Activated CD4-positive, alpha-beta T cell treated with anti-CD3 and anti-CD28 coated beads, Interleukin-2, amount 50 U/mL, for 1 hour (primary cell): Measurements from ENCODE around the gene CFC1B.
"Not testable (repeated sequence)": the region's sequence is repeated elsewhere in the genome, so short reads cannot be mapped to it uniquely, and the experiment has no call there.

Experiments used
- DNase-seq: peaks from one replicate; pipeline ENCODE4 v3.0.0-alpha.2; 2020

The CFC1B gene

GRCh38 chr2:130520992-130521391, at the start of gene CFC1B:
Gene CFC1B, plus strand, starts transcription at chr2:130521222. Its CDS starts 263 bp downstream, at chr2:130521485.
- DNase-seq: not testable (repeated sequence)

- DNase-seq: not testable (repeated sequence)
These were observed 29.9 kb upstream of the CFC1B start for GRCh38 chr2:130491073-130491472.

- not testable (repeated sequence) for DNase-seq
These were observed 11.8 kb upstream of the CFC1B start, which contains the start of gene POTEI for GRCh38 chr2:130509228-130509627. Gene POTEI, minus strand, starts transcription at chr2:130509328. Its CDS starts 93 bp downstream, at chr2:130509235.

GRCh38 chr2:130510807-130511746, 9.9 kb upstream of the CFC1B start:
- not testable (repeated sequence) for DNase-seq

GRCh38 chr2:130511747-130512451, 9.1 kb upstream of the CFC1B start:
- not testable (repeated sequence) for DNase-seq

- not testable (repeated sequence) for DNase-seq
These were observed 2.4 kb upstream of the CFC1B start for GRCh38 chr2:130518516-130519106.

GRCh38 chr2:130522390-130522789, 1.4 kb downstream of the CFC1B start:
- DNase-seq: not testable (repeated sequence)

GRCh38 chr2:130527365-130527967, 6.4 kb downstream of the CFC1B start:
- not testable (repeated sequence) for DNase-seq

- not testable (repeated sequence) for DNase-seq
These were observed 8.5 kb downstream of the CFC1B start for GRCh38 chr2:130529545-130529944.

- DNase-seq: not testable (repeated sequence)
These were observed 9.2 kb downstream of the CFC1B start for GRCh38 chr2:130530212-130530611.

GRCh38 chr2:130531225-130531624, 10.2 kb downstream of the CFC1B start:
- not testable (repeated sequence) for DNase-seq

- DNase-seq: not testable (repeated sequence)
These were observed 10.7 kb downstream of the CFC1B start for GRCh38 chr2:130531672-130532071.

- not testable (repeated sequence) for DNase-seq
These were observed 15.6 kb downstream of the CFC1B start for GRCh38 chr2:130536654-130537053.

GRCh38 chr2:130538271-130538670, 17.2 kb downstream of the CFC1B start:
- not testable (repeated sequence) for DNase-seq

- not testable (repeated sequence) for DNase-seq
These were observed 21.8 kb downstream of the CFC1B start for GRCh38 chr2:130542789-130543188.

GRCh38 chr2:130543785-130544528, 22.9 kb downstream of the CFC1B start:
- not testable (repeated sequence) for DNase-seq

- DNase-seq: not testable (repeated sequence)
These were observed 24.0 kb downstream of the CFC1B start for GRCh38 chr2:130544978-130545377.

GRCh38 chr2:130548418-130548817, 27.4 kb downstream of the CFC1B start:
- DNase-seq: not testable (repeated sequence)

- not testable (repeated sequence) for DNase-seq
These were observed 28.5 kb downstream of the CFC1B start for GRCh38 chr2:130549475-130549874.

GRCh38 chr2:130554178-130554577, 33.2 kb downstream of the CFC1B start:
- DNase-seq: not testable (repeated sequence)

GRCh38 chr2:130556441-130556840, 35.4 kb downstream of the CFC1B start:
- DNase-seq: not testable (repeated sequence)

GRCh38 chr2:130566165-130566564, 45.1 kb downstream of the CFC1B start:
- not testable (repeated sequence) for DNase-seq
